Effector memory CD4-positive, alpha-beta T cell (primary cell): ENCODE measurements around the gene MAT1A.

ENCODE experiments used
- DNase-seq, 3 donors: peaks; one replicate each; pipeline ENCODE4 v3.0.0-alpha.2; 2020
- H3K27ac ChIP-seq: 2 replicates; pipeline ENCODE4 v1.7.0; 2013; ENCODE audit warnings: mild to moderate bottlenecking, low read length, moderate library complexity; ENCODE audit not compliant: insufficient read depth, poor library complexity, severe bottlenecking
- H3K27me3 ChIP-seq: replicated peaks from 2 replicates; pipeline ENCODE4 v1.7.0; 2013; ENCODE audit warnings: mild to moderate bottlenecking, low read length; ENCODE audit not compliant: insufficient read depth, control insufficient read depth, poor library complexity, severe bottlenecking
- H3K36me3 ChIP-seq: 2 replicates; pipeline ENCODE4 v1.7.0; 2013; ENCODE audit warnings: mild to moderate bottlenecking, low read length, moderate library complexity; ENCODE audit not compliant: control insufficient read depth, insufficient read depth
- H3K4me1 ChIP-seq: 2 replicates; pipeline ENCODE4 v1.7.0; 2013; ENCODE audit warnings: low read length, mild to moderate bottlenecking; ENCODE audit not compliant: control insufficient read depth, insufficient read depth, poor library complexity, severe bottlenecking
- H3K4me3 ChIP-seq: 2 replicates; pipeline ENCODE4 v1.7.0; 2013; ENCODE audit warnings: low read length, low read depth, mild to moderate bottlenecking; ENCODE audit not compliant: insufficient read depth, poor library complexity, severe bottlenecking
- H3K9me3 ChIP-seq: 2 replicates; pipeline ENCODE4 v1.7.0; 2013; ENCODE audit warnings: mild to moderate bottlenecking, low read length, moderate library complexity; ENCODE audit not compliant: control insufficient read depth

MAT1A gene

DNA sequence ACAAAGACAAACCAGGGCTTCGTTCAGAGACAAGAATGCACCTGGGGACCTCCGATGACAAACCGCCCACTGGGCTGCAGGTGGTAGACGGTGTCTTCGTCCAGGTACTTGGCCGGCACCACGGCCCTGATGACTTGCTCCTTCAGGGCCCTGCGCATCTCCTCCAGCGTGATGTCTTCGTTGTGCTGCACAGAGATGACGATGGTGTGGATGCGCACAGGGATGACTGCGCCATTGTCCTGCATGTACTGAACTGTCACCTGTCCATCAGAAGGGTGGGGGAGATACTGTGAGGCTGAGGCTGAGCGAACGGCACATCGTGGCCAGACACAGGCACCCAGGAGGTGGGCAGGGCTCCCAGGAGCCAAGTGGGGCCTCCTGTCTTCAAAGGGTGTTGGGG, 13.1 kb downstream of the MAT1A start:
- H3K27ac ChIP-seq: no peak overlapping the region
- no peak for DNase-seq
- H3K9me3 ChIP-seq: no peaks in the 10 kb centered on the region
- no peak overlapping the region for H3K4me3 ChIP-seq
- no peaks in the 10 kb centered on the region for H3K36me3 ChIP-seq
- no peaks in the 10 kb centered on the region for H3K27me3 ChIP-seq
- H3K4me1 ChIP-seq: no peaks in the 10 kb centered on the region

DNA sequence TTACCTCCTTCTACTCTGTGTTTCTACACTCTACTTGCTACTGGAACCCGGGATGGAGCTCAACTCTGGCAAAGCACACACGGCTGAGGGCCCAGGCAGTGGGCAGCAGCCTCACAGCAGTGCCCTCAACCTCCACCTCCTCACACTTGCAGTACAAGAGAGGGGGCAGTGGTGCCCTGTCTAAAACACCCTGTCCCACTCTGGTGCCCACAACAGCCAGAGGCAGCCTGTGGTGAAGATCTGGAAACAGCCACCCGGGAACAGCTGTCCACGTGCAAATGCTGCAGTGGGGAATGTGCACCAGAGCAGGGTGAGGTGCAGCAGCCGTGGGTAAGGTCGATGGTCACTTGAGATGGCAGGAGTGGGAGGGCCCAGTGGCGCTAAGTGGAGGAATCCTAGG, 13.7 kb downstream of the MAT1A start:
- DNase-seq: no peak
- Histone ChIP-seq H3K36me3 (no peaks in the 10 kb centered on the region), H3K4me1 (no peaks in the 10 kb centered on the region), H3K4me3 (no peak overlapping the region), H3K9me3 (no peaks in the 10 kb centered on the region), H3K27me3 (no peaks in the 10 kb centered on the region), H3K27ac (no peak overlapping the region)

DNA sequence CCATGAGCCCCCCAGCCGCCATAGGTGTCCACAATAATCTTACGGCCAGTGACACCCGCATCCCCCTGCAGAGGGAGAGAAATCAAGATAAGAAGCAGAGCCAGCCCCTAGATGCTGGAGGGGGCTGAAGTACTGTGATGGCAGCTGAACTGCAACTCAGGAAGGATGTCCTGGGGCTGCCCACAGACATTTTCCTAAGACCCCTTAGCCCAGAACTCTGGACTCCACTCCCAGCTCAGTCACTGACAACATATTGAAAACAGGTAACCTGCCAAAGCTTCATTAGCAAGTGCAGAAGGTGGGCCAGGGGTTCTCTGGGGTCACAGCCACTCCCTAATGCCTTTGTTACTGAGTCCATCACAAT, 14.3 kb downstream of the MAT1A start:
- H3K27ac ChIP-seq: no peak overlapping the region
- H3K4me1 ChIP-seq: no peaks in the 10 kb centered on the region
- H3K4me3 ChIP-seq: no peak overlapping the region
- no peaks in the 10 kb centered on the region for H3K27me3 ChIP-seq
- H3K9me3 ChIP-seq: no peaks in the 10 kb centered on the region
- H3K36me3 ChIP-seq: no peaks in the 10 kb centered on the region
- DNase-seq: no peak

DNA sequence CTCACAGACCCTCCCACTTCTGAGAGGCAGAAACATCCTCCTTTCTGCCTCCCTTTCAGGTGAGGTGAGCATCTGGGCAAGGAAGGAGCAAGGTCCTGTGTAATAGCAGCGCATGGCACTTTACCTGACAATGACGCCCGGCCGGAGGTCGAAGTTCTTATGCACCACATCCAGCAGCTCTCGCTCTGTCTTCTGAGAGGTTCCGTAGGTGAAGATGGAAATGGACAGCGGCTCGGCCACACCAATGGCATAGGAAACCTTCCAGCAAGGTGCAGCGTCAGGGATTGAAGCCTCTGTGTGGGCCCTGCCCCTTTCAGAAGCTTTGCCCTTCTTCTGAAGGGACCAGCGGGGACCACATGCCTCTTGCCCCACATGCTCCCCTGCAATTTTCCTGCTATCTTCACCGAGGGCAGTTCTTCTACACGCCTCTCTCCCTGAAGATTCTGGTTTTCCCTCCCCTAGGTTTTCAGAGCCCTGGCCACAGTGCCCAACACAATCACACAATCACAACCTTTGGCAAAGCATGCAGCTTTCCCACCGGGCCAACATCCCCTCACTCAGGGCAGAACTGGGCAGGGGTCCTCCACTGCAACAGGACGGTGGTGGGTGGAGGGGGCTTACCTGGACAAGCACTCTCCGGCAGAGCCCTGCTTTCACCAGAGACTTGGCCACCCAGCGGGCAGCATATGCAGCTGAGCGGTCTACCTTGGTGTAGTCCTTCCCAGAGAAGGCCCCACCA, 14.9 kb downstream of the MAT1A start:
- no peak overlapping the region for H3K4me3 ChIP-seq
- H3K36me3 ChIP-seq: no peaks in the 10 kb centered on the region
- no peaks in the 10 kb centered on the region for H3K9me3 ChIP-seq
- no peaks in the 10 kb centered on the region for H3K4me1 ChIP-seq
- DNase-seq: no peak
- H3K27me3 ChIP-seq: no peaks in the 10 kb centered on the region
- no peak overlapping the region for H3K27ac ChIP-seq

DNA sequence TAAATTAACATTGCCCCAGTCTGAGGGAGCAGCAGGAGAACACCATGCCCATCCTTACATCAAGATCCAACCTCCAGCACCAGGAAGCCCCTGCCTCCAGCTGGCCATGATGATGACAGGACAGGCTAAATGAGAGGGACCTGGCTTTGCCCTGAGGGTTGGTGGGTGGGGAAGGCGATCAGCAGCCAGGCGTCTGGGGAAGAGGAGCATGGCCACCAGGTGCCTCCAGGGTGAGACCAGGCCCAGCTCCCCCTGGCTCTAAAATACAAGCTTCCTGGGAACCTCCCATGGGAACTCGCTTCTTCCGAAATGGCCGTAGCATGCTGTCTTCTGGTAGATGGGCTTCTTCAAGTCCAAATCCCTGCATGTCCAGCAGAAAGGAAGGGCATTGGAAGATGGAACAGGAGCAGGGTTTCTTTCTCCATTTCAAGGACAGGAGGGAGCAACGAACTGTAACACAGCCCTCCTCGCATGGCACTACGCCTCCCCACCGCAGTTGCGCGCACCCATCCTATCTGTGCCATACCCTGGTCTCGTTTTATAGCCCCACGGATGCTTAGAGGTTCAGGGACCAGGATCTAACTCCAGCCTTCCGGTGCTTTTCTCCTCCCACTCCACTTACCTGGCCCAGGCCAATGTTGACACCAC, 15.8 kb downstream of the MAT1A start:
- no peak overlapping the region for H3K27ac ChIP-seq
- no peaks in the 10 kb centered on the region for H3K4me1 ChIP-seq
- H3K9me3 ChIP-seq: no peaks in the 10 kb centered on the region
- H3K4me3 ChIP-seq: no peak overlapping the region
- H3K27me3 ChIP-seq: no peaks in the 10 kb centered on the region
- no peak for DNase-seq
- no peaks in the 10 kb centered on the region for H3K36me3 ChIP-seq

DNA sequence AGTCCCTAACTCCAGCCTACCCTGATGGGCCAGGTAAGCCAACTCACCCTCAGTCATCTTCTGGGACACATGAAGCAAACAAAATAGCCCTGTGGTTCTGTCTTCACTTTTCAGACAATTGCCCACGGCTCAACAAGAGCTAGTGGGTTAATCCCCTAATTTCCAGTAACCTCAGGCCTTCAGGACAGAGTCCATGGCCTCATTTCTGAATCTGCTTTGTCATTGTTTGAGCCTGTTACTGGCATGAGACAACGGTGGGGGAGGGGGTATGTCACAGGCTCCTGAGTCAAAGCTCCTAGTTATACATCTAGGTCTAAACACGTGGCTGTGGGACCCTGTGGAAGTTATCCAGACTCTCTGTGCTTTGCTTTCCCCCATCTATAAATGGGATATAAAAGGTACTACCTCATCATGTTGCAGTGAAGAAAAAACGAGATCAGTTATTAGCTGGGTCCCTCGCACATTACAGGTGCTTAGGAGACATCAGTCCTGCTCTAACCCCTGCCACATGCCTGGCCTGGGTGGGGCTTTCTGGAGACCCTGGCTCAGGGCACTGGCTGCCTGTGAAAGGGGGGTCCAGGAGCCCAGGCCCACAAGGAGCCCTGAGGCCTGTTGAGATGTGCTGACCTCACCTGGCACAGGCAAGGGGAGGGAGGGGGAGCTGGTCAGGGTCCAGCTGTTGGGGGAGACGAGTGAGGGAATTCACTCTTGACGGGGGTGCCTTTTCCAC, 16.5 kb downstream of the MAT1A start:
- no peak for DNase-seq

DNA sequence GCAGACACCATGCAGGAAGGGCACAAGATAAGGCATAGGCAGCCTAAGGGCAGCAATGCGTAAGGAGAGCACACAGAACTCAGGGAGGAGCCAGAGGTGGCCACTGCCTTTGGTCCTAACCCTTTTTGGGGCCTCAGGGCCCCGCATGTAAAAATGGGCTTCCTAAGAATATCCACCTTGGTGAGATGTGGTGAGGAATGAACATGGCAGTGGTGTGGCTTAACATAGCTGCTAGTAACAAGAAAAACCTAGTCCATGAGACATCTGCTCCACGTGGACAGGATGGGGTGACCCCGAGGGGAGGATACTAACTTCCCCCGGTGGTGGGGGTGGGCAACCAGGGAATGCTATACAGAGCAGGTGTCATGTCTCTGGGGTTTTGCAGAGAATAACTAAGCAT, 18.0 kb downstream of the MAT1A start:
- H3K4me1 ChIP-seq: no peaks in the 10 kb centered on the region

More for the DNA sequence above, 16.5 kb downstream of the MAT1A start:
- Histone ChIP-seq H3K27me3 (no peaks in the 10 kb centered on the region), H3K9me3 (no peaks in the 10 kb centered on the region), H3K4me1 (no peaks in the 10 kb centered on the region), H3K4me3 (no peak overlapping the region), H3K27ac (no peak overlapping the region), H3K36me3 (no peaks in the 10 kb centered on the region)

DNA sequence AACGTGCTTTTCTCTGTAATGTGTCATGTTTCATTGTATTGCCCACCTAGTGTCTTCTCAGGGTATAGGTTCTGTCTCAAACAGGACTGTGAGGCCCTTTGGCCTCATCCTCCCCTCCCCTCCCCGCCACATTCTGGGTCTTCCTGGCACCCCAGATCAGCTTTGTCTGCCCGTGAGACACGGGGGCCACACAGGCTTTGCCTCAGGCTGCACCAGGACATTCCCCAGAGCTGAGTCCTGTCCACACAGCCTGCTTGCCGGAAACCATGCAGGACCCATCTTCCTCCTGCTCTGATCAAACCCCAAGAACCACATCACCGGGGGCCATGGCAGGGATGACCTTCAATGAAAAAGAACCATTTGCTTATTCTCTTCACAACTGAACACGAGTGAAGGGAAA, 18.6 kb downstream of the MAT1A start:
- Histone ChIP-seq H3K36me3 (no peaks in the 10 kb centered on the region), H3K27me3 (no peaks in the 10 kb centered on the region), H3K27ac (no peak overlapping the region), H3K4me1 (no peaks in the 10 kb centered on the region), H3K9me3 (no peaks in the 10 kb centered on the region), H3K4me3 (no peak overlapping the region)
- no peak for DNase-seq

More for the DNA sequence above, 18.0 kb downstream of the MAT1A start:
- Histone ChIP-seq H3K27me3 (no peaks in the 10 kb centered on the region), H3K36me3 (no peaks in the 10 kb centered on the region), H3K4me3 (no peak overlapping the region), H3K9me3 (no peaks in the 10 kb centered on the region), H3K27ac (no peak overlapping the region)
- no peak for DNase-seq

DNA sequence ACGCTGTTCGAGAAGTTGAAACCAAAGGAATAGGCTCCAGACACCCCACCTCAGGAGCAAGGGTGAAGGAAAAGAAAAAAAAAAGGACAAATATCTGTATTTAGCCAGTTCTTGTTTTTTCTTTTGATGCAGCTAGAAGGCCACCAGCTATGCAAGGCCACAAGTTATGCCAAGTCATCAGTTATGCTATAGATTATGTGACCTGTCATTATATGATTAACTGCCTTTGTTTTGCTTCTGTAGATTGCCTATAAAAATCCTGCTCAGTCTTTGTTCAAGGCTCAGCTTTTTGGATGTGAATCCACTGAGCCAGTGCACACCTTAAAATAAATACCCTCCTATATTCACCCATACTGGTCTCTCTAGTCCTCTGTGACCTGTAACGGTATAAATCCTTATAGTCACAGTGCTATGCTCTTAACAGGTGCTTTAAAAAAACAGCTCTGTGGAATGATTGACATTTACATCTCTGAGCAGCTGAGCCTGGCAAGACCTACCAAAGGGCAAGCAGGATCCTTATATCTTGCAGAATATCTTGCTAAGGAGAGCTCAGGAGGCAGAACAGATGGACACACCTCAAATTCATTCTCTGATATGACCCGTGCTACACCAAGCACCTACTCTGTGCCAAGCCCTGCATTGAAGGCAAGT, 20.4 kb downstream of the MAT1A start:
- Histone ChIP-seq H3K9me3 (no peaks in the 10 kb centered on the region), H3K4me3 (no peak overlapping the region), H3K27me3 (no peaks in the 10 kb centered on the region), H3K27ac (no peak overlapping the region), H3K36me3 (no peaks in the 10 kb centered on the region), H3K4me1 (no peaks in the 10 kb centered on the region)
- DNase-seq: no peak

DNA sequence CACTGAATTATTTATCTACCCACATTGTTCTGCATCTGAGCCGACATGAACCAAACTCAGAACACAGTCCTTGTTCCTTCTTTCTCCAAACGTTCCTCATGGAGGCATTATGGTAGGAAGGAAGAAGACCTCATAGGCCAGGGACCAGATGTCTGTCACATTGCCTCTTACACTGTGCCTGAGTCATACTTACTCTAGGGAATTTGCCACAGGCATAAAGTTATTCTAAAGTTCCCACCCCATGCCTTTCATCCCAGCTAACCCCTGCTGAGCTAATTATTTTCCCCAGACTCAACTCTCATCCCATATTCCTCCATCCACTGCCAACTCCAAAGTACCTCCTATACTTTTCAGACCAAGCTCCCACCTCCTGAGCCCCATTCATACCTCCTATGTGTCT, 21.2 kb downstream of the MAT1A start:
- Histone ChIP-seq H3K27ac (no peak overlapping the region), H3K27me3 (no peaks in the 10 kb centered on the region), H3K4me1 (no peaks in the 10 kb centered on the region), H3K36me3 (no peaks in the 10 kb centered on the region), H3K9me3 (no peaks in the 10 kb centered on the region), H3K4me3 (no peak overlapping the region)
- no peak for DNase-seq
